Progenitor cell of endocrine pancreas (in vitro differentiated cells): ENCODE results near the gene KRTAP10-1. TPM values are rescaled to one million over a fixed set of nuclear protein-coding genes. Genes with fewer than 3 reads are reported as not detected.
A peak's percentile ranks its signal among the peaks of the same experiment; 100 is the strongest.
"Not testable (repeated sequence)": the region's sequence is repeated elsewhere in the genome, so short reads cannot be mapped to it uniquely, and the experiment has no call there.

Experiments used
- DNase-seq: peaks from one replicate; pipeline ENCODE4 v3.0.0; 2021; ENCODE audit warnings: low spot score; ENCODE audit not compliant: unreplicated experiment
- H3K27ac Mint-ChIP-seq: 2 replicates; pipeline ENCODE4 v1.8.0; 2021; ENCODE audit warnings: mild to moderate bottlenecking, moderate library complexity, mixed read lengths
- H3K27me3 Mint-ChIP-seq: 2 replicates; pipeline ENCODE4 v1.8.0; 2021; ENCODE audit warnings: mixed read lengths
- H3K36me3 Mint-ChIP-seq: 2 replicates; pipeline ENCODE4 v1.8.0; 2022; ENCODE audit warnings: mixed read lengths; ENCODE audit not compliant: insufficient read depth
- H3K4me1 Mint-ChIP-seq: 2 replicates; pipeline ENCODE4 v1.8.0; 2021; ENCODE audit warnings: low read depth, mixed read lengths
- H3K4me3 Mint-ChIP-seq: 2 replicates; pipeline ENCODE4 v1.8.0; 2021; ENCODE audit warnings: low read depth, mild to moderate bottlenecking, moderate library complexity, mixed read lengths
- H3K9me3 Mint-ChIP-seq: 2 replicates; pipeline ENCODE4 v1.8.0; 2021; ENCODE audit warnings: low read depth, mixed read lengths
- CTCF ChIP-seq: fragments of 200-600 bp; sonication (generic); IDR thresholded peaks from one replicate; pipeline ENCODE4 v1.5.0; 2021; ENCODE audit warnings: antibody characterized with exemption, mild to moderate bottlenecking; ENCODE audit not compliant: unreplicated experiment
- total RNA-seq: library from RNA; stranded (reverse); gene quantifications from 2 replicates; pipeline ENCODE4 v1.2.1, GENCODE V29; 2021

The KRTAP10-1 gene
- total RNA-seq, 1 donor from 2014 or later = not detected

- Mint-ChIP-seq H3K4me3 (no peak overlapping the region), H3K27ac (no peak overlapping the region), H3K9me3 (no peaks in the 10 kb centered on the region), H3K4me1 (peaks cover 3% of the 10 kb centered on the region), H3K36me3 (no peaks in the 10 kb centered on the region), H3K27me3 (no peaks in the 10 kb centered on the region)
- no peak for DNase-seq
- no peak for TF ChIP-seq CTCF
Measured at GRCh38 chr21:44507673-44508425, 32.1 kb downstream of the KRTAP10-1 start.

- Mint-ChIP-seq H3K9me3 (no peaks in the 10 kb centered on the region), H3K36me3 (no peaks in the 10 kb centered on the region), H3K27ac (no peak overlapping the region), H3K4me3 (no peak overlapping the region), H3K4me1 (peaks cover 3% of the 10 kb centered on the region), H3K27me3 (no peaks in the 10 kb centered on the region)
- TF ChIP-seq CTCF = no peak
- DNase-seq = no peak
Measured at GRCh38 chr21:44506279-44507255, 33.4 kb downstream of the KRTAP10-1 start.

DNA sequence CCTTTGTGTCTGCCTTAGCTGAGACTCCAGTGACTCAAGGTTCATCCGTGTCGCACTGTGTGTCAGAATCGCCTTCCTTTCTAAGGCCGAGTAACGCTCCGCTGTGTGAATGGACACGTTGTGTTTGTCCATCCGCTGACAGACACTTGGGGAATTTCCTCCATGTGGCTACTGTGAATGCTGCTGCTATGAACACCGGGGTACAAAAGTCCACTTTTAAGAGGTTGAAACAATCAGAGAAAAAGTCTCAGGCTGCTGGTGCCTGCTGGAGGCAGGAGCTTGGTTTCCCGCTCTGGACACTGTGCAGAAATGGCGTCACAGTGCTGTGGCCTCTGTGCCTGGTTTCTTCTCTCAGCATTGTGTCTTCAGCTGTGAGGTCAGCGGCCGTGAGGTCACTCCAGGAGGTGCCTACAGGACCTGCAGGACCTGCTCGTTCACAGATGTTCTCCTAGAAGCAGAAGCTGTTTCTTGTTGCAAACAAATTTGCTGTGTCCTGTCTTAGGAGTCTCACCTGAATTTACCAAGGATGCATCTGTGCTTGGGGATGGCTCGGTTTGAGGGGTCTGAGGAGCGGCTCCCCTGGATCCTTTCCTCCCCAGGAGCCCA is 34.2 kb downstream of the KRTAP10-1 start:
- Mint-ChIP-seq H3K27me3 (no peaks in the 10 kb centered on the region), H3K36me3 (no peaks in the 10 kb centered on the region), H3K4me1 (peaks cover 3% of the 10 kb centered on the region), H3K27ac (peak overlapping the region; percentile 87), H3K4me3 (no peak overlapping the region), H3K9me3 (no peaks in the 10 kb centered on the region)
- no peak for DNase-seq
- no peak for TF ChIP-seq CTCF

GRCh38 chr21:44503901-44504399 is 36.0 kb downstream of the KRTAP10-1 start:
- no peaks in the 10 kb centered on the region for H3K27me3 Mint-ChIP-seq
- H3K27ac Mint-ChIP-seq = no peak overlapping the region
- no peak overlapping the region for H3K4me3 Mint-ChIP-seq
- TF ChIP-seq CTCF = no peak
- DNase-seq = no peak
- H3K9me3 Mint-ChIP-seq = no peaks in the 10 kb centered on the region
- peaks cover 3% of the 10 kb centered on the region for H3K4me1 Mint-ChIP-seq
- no peaks in the 10 kb centered on the region for H3K36me3 Mint-ChIP-seq

DNA sequence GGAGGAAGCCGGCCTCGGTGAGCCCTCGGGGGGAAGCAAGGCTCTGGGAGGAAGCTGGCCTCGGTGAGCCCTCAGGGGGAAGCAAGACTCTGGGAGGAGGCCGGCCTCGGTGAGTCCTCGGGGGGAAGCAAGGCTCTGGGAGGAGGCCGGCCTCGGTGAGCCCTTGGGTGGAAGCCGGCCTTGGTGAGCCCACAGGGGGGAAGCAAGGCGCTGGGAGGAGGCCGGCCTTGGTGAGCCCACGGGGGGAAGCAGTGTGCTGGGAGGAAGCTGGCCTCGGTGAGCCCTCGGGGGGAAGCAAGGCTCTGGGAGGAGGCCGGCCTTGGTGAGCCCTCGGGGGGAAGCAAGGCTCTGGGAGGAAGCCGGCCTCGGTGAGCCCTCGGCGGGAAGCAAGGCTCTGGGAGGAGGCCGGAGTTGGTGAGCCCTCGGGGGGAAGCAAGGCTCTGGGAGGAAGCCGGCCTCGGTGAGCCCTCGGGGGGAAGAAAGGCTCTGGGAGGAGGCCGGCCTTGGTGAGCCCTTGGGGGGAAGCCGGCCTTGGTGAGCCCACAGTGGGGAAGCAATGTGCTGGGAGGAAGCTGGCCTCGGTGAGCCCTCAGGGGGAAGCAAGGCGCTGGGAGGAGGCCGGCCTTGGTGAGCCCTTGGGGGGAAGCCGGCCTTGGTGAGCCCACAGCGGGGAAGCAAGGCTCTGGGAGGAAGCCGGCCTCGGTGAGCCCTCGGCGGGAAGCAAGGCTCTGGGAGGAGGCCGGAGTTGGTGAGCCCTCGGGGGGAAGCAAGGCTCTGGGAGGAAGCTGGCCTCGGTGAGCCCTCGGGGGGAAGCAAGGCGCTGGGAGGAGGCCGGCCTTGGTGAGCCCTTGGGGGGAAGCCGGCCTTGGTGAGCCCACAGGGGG is 36.7 kb downstream of the KRTAP10-1 start:
- not testable (repeated sequence) for H3K4me3 Mint-ChIP-seq, DNase-seq, H3K9me3 Mint-ChIP-seq, H3K36me3 Mint-ChIP-seq, H3K4me1 Mint-ChIP-seq, H3K27ac Mint-ChIP-seq, H3K27me3 Mint-ChIP-seq
